Measurements from ENCODE around the gene ARHGAP9.

- TF ChIP-seq, protein P1, sequence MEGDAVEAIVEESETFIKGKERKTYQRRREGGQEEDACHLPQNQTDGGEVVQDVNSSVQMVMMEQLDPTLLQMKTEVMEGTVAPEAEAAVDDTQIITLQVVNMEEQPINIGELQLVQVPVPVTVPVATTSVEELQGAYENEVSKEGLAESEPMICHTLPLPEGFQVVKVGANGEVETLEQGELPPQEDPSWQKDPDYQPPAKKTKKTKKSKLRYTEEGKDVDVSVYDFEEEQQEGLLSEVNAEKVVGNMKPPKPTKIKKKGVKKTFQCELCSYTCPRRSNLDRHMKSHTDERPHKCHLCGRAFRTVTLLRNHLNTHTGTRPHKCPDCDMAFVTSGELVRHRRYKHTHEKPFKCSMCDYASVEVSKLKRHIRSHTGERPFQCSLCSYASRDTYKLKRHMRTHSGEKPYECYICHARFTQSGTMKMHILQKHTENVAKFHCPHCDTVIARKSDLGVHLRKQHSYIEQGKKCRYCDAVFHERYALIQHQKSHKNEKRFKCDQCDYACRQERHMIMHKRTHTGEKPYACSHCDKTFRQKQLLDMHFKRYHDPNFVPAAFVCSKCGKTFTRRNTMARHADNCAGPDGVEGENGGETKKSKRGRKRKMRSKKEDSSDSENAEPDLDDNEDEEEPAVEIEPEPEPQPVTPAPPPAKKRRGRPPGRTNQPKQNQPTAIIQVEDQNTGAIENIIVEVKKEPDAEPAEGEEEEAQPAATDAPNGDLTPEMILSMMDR (IDR thresholded peaks at IDR 0.05), result peak in 5 of 6 experiments; percentile 37 to 61 (median 50)
- TF ChIP-seq POLR2A (IDR thresholded peaks at IDR 0.05), result no peak
Measured at GRCh38 chr12:57456145-57456700, 23.4 kb downstream of the ARHGAP9 start.
